ACHN (cell line): ENCODE results near the gene RAB23.

Source experiments
- DNase-seq: peaks from one replicate; pipeline ENCODE4 v3.0.0-alpha.2; 2015
- in situ Hi-C: cut with HindIII; loops from 2 replicates; pipeline ENCODE4 v1.10.0; 2017; ENCODE audit warnings: low sequenced_read_pairs, low pct_ligation_motif_present, low pct_unique_long_range_greater_than_20kb

The RAB23 gene

DNA sequence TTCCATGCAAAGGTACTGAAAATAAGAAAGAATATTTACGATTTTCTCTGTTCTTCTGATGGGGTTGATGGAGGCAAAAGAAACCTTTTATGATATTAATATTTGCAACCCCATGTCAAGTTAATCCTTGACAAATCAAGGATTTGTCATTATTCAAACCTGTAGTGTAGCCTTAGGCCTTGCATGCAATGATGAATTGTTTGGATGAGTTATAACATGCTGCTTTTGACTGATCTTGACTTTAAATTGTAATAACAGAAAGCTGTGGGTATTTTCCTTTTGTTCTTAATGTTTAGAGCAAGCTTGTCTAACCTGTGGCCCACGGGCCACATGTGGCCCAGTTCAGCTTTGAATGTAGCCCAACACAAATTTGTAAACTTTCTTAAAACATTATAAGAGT, 63.0 kb downstream of the RAB23 start:
- no peak for DNase-seq
- in situ Hi-C loops: no loop called here

DNA sequence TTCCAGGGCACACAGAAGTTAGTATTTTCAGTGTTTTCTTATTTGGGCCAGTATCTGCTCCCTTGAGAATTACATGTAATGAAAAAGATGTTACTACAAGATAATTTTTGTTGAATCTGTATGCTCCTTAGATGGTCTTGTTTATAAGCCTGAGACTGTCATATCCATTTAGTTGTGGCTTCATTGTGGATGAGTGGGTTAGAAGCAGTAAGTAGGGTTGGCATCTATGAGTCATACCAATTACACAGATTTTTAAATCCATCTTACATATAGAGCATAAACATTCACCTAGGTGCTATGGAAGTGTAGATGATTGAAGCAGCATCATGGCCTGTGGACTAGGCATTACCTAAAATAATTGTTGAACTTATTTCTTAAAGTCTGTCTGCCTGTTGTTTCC, 63.4 kb downstream of the RAB23 start:
- in situ Hi-C loops: no loop called here
- DNase-seq: no peak

DNA sequence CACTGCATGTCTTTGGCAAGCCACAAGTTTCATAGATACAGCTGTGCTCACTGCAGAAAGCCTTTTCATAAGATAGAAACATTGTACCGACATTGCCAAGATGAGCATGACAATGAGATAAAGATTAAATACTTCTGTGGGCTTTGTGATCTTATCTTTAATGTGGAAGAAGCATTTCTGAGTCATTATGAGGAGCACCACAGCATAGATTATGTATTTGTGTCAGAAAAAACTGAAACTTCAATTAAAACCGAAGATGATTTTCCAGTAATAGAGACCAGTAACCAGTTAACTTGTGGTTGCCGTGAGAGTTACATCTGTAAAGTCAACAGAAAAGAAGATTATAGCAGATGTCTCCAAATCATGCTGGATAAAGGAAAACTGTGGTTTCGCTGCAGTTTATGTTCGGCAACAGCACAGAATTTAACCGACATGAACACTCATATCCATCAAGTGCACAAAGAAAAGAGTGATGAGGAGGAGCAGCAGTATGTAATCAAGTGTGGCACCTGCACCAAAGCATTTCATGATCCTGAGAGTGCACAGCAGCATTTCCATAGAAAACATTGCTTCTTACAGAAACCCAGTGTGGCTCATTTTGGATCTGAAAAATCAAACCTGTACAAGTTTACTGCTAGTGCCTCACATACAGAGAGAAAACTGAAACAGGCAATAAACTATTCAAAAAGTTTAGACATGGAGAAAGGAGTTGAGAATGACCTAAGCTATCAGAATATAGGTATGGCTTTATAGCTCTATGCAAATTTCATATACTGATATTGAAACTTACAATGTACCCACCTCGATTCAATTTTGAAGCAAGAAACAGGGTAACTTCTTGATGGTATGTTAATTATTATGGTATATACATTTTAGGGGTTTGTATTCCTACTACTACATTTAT, 73.9 kb downstream of the RAB23 start:
- no peak for DNase-seq
- in situ Hi-C loops: no loop called here

DNA sequence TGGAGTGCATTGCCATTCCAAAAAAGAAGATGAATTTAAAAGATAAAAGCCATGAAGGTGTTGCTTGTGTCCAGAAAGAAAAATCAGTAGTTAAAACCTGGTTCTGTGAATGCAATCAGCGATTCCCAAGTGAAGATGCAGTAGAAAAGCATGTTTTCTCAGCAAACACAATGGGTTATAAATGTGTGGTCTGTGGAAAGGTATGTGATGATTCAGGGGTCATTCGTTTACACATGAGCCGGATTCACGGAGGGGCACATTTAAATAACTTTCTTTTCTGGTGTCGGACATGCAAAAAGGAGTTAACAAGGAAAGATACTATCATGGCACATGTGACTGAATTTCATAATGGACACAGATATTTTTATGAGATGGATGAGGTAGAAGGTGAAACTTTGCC, 74.7 kb downstream of the RAB23 start:
- in situ Hi-C loops: no loop called here
- no peak for DNase-seq

DNA sequence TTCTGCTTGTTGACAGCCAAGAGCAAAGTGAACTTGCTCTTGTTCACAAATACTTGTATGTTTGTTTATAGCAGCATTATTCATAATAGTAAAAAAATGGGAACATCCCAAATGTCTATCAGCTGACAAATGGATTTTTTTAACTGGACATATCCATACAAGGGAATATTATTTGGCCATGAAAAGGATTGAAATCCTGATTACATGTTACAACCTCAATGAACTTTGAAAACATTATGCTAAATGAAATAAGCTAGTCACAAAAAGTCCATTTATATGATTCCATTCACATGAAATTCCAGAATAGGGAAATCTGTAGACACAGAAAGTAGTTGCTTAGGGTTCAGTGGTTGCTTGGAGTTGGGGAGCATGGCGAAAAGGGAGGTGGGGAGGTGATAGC, 78.4 kb downstream of the RAB23 start:
- in situ Hi-C loops: no loop called here
- no peak for DNase-seq

DNA sequence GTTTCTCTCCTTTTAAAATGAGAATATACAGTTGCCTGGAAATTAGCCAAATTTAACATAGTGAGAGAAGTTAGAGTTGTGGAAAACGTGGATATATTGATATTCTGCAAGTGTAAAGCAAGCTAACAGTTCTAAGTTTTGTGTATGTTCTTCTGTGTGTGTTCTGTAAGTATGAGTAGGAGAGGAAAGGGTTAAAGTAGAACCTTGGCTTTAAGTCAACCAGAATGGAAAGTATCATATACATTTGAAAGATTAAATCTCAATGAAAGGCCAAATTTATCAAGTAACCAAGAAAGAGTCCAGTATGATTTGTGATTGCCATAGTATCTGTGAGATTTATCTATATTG, 80.0 kb downstream of the RAB23 start:
- DNase-seq: no peak
- in situ Hi-C loops: no loop called here

DNA sequence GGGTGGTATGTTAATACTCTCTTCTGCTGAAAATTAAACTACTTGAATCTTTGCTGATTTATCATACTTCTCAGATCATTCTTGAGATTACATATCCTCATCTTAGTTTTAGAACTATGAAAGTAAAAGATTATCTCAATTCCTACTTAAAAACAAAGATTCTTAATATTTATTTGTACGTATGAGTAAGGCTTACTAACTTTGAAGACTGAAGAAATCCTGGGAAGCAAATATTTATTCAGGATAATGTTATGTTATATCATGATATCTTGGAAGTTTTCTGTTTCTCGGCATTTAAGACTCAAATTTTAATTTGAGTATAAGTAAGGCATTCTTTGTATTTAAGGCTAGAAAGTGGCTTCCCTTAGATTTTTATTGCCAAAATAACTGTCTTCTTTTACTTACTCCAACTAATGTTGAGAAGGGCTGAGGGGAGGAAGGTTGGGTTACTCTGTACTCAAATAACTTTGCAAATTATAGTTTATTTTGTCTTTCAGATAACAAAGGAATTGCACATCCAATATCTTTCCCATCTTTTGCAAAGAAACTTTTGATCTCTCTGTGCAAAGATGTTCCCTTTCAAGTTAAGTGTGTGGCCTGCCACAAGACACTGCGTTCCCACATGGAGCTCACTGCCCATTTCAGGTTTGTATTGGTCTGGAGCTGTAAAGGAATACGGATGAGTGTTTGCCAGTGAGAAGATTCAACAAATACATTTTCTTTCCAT, 80.5 kb downstream of the RAB23 start:
- no peak for DNase-seq
- in situ Hi-C loops: no loop called here

DNA sequence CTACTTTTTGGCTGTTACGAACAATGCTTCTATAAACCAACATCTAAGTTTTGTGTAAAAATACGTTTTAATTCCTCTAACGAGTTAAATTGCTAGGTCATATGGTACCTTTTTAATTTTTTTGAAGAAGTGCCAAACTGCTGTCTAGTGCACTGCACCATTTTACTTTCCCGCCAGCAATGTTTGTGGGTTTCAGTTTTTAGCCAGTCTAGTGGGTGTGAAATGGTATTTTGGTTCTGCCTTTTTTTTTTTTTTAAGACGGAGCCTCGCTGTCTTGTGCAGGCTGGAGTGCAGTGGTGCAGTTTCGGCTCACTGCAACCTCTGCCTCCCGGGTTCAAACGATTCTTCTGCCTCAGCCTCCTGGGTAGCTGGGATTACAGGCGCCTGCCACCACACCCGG, 84.1 kb downstream of the RAB23 start:
- DNase-seq: no peak
- in situ Hi-C loops: no loop called here

DNA sequence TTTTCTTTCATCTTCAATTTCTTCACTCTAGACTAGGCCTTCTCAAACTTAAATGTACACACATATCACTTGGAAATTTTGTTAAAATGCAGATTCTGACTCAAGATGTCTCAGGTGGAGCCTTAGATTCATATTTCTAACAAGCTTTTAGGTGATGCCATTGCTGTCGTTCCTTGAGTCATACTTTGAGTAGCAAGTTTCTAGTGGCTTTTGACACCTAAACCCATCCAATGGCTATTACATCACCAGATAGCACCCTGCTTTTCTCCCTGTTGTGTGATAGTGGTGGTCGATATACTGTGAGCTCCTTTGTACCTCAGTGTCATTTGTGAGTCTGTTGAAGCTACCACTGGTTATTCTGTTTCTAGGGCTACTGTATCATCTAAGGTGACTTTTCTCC, 84.8 kb downstream of the RAB23 start:
- in situ Hi-C loops: no loop called here

More for the DNA sequence above, 84.8 kb downstream of the RAB23 start:
- DNase-seq: no peak
